ENCODE measurements around the gene MAN2A1. TPM values are rescaled to one million over a fixed set of nuclear protein-coding genes. Genes with fewer than 3 reads are reported as not detected.

Gene MAN2A1
- total RNA-seq, 1 donor from 2014 or later: 43.6 TPM

DNA sequence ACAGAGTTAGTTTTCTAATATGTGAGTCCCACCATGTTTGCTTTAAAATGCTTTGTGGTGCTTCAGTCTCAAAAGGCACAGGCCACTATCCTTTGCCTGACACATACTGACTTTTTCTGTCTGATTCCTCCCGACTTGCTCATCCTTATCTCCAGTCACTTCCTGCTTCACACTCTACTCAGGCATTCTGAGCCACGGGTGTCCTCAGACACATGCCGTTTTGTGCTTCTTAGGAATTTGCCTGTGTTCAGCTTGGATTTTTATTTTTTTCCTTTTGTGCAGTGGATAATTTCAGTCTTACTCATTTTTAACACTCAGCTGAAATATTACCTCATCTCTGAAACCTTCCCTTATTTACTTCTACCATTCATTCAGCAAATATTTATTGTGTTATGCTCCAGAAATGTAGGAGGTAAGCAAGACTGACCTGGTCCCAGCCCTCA lies 54.1 kb downstream of the MAN2A1 start:
- Histone ChIP-seq H3K4me3 (no peak overlapping the region), H3K36me3 (no peaks in the 10 kb centered on the region), H3K9me3 (no peaks in the 10 kb centered on the region), H3K4me1 (peaks cover 21% of the 10 kb centered on the region), H3K27ac (peak overlapping the region; percentile 18), H3K27me3 (no peaks in the 10 kb centered on the region)
- DNase-seq (no peak), ATAC-seq (peak; percentile 72)
- TF ChIP-seq, protein P1, sequence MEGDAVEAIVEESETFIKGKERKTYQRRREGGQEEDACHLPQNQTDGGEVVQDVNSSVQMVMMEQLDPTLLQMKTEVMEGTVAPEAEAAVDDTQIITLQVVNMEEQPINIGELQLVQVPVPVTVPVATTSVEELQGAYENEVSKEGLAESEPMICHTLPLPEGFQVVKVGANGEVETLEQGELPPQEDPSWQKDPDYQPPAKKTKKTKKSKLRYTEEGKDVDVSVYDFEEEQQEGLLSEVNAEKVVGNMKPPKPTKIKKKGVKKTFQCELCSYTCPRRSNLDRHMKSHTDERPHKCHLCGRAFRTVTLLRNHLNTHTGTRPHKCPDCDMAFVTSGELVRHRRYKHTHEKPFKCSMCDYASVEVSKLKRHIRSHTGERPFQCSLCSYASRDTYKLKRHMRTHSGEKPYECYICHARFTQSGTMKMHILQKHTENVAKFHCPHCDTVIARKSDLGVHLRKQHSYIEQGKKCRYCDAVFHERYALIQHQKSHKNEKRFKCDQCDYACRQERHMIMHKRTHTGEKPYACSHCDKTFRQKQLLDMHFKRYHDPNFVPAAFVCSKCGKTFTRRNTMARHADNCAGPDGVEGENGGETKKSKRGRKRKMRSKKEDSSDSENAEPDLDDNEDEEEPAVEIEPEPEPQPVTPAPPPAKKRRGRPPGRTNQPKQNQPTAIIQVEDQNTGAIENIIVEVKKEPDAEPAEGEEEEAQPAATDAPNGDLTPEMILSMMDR (IDR thresholded peaks at IDR 0.05): no peak
- intact Hi-C loops (cut with DNase I): no loop called here

DNA sequence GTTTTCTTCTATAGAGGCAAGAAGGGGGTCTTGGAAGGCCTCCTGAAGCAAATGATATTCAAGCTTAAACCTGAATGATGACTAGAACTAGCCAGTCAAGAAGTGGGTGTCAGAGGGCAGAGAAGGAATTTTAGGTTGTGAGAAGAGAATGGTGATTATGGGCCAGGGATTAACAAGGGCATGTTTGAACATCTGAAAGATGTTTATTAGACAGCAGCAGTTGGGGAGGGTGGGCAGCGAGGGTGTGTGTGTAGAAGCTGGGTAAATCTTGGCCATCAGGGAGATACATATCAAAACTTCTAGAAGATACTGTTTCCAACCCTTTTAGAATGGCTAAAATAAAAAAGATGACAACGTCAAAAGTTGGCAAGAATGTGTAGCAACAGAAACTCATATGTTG lies 54.5 kb downstream of the MAN2A1 start:
- H3K4me1 ChIP-seq: peaks cover 21% of the 10 kb centered on the region
- no peak overlapping the region for H3K27ac ChIP-seq
- TF ChIP-seq, protein P1 (IDR thresholded peaks at IDR 0.05): no peak
- H3K9me3 ChIP-seq: no peaks in the 10 kb centered on the region
- intact Hi-C loops (cut with DNase I): no loop called here
- no peak for DNase-seq
- H3K4me3 ChIP-seq: no peak overlapping the region
- H3K36me3 ChIP-seq: no peaks in the 10 kb centered on the region
- ATAC-seq: no peak
- H3K27me3 ChIP-seq: no peaks in the 10 kb centered on the region

DNA sequence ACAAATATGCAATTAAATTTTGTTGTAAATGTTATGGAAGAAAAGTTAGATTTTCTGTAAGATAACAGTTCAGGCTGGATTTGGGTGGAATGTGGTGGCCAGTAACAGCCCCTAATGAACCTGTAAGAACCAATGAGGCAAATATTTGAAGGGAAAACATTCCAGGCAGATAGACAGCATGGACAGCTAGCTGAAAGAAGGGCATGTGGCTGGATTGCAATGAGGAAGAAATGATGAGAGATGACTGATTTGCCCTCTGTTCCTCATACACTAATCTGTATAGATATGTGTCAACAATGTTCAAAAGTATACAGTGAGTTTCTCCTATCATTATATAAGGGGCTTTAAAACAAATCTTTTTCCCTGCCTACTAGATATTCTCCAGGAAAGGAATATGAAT lies 58.8 kb downstream of the MAN2A1 start:
- no peaks in the 10 kb centered on the region for H3K36me3 ChIP-seq
- TF ChIP-seq, protein P1 (IDR thresholded peaks at IDR 0.05): no peak
- intact Hi-C loops (cut with DNase I): no loop called here

DNA sequence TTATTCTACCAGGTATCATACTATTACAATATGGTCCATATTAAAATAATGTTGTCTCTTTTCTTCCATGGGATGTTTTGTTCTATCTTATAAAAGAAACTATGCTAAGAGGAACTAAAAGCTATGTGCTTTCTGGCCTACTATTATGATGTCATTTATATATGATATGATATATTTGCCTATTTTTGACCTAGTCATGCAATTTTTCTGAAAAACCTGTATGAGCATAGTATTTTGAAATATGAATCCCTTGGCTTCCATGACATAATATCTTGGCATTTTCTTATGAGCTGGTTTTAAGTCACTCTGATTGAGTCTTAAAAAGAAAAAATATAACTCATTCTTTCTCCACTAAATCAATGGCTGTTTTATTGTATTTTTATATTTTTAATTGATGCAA lies 60.7 kb downstream of the MAN2A1 start:
- Histone ChIP-seq H3K9me3 (no peaks in the 10 kb centered on the region), H3K27ac (no peak overlapping the region), H3K36me3 (no peaks in the 10 kb centered on the region), H3K4me3 (no peak overlapping the region), H3K27me3 (no peaks in the 10 kb centered on the region), H3K4me1 (no peaks in the 10 kb centered on the region)
- no peak for ATAC-seq
- TF ChIP-seq, protein P1 (IDR thresholded peaks at IDR 0.05): no peak
- intact Hi-C loops (cut with DNase I): no loop called here
- no peak for DNase-seq

More for the DNA sequence above, 58.8 kb downstream of the MAN2A1 start:
- ATAC-seq (no peak), DNase-seq (no peak)
- H3K27ac ChIP-seq: no peak overlapping the region
- H3K9me3 ChIP-seq: no peaks in the 10 kb centered on the region
- peaks cover 5% of the 10 kb centered on the region for H3K4me1 ChIP-seq
- no peaks in the 10 kb centered on the region for H3K27me3 ChIP-seq
- no peak overlapping the region for H3K4me3 ChIP-seq

DNA sequence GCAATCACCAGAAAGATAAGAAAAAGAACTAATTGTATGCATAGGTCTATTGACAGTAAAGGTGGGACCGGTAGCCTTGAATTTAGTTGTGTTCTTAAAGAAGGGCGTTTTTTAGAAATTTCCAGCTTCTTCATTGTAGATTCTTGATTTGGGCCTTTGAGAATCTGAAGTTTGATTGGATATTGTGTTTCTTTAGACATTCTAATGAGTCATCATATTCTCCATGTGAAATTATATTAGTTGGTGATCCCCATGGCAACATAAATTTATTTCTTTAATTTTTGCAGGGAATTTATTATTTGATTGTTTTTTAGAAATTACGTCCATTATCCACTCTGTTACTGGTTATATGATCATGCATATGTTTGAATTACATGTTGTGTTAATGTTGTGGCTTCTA lies 63.6 kb downstream of the MAN2A1 start:
- DNase-seq: no peak
- TF ChIP-seq, protein P1 (IDR thresholded peaks at IDR 0.05): no peak
- H3K27me3 ChIP-seq: no peaks in the 10 kb centered on the region
- peaks cover 9% of the 10 kb centered on the region for H3K36me3 ChIP-seq
- no peaks in the 10 kb centered on the region for H3K9me3 ChIP-seq
- intact Hi-C loops (cut with DNase I): no loop called here
- no peak overlapping the region for H3K4me3 ChIP-seq
- no peak overlapping the region for H3K27ac ChIP-seq
- no peaks in the 10 kb centered on the region for H3K4me1 ChIP-seq
- no peak for ATAC-seq

DNA sequence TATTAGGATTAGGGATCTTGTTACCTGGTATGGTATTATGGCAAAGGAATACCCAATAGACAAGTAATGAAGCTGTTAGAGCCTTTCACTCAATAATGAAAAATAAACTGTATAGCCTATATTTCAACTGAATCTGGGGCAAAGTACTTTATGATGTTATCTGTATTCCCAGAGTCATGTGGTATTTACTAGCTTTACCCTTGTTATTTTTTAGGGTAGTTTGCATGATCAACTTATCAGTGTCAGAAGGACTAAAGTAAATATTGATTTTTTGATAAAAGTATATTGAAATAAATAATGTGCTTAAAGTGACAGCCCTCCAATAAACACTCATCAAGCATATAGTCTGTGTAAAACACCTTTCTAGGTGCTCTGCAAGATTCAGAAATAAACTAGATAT lies 64.6 kb downstream of the MAN2A1 start:
- Histone ChIP-seq H3K36me3 (peaks cover 9% of the 10 kb centered on the region), H3K4me3 (no peak overlapping the region), H3K9me3 (no peaks in the 10 kb centered on the region), H3K4me1 (no peaks in the 10 kb centered on the region), H3K27me3 (no peaks in the 10 kb centered on the region), H3K27ac (no peak overlapping the region)
- TF ChIP-seq, protein P1 (IDR thresholded peaks at IDR 0.05): no peak
- no peak for ATAC-seq
- DNase-seq: no peak
- intact Hi-C loops (cut with DNase I): no loop called here
